HG03103 (cell line): Measurements from ENCODE around the gene GRWD1.

Source experiments
- ATAC-seq: cut with Tn5 transposase; IDR thresholded peaks from one replicate; pipeline ENCODE4 v1.9.1; 2021; ENCODE audit warnings: low read depth; ENCODE audit not compliant: unreplicated experiment

GRWD1 gene

GRCh38 chr19:48421548-48421947, 24.2 kb upstream of the GRWD1 start:
- ATAC-seq = no peak

GRCh38 chr19:48424694-48425219, 21.0 kb upstream of the GRWD1 start:
- no peak for ATAC-seq

DNA sequence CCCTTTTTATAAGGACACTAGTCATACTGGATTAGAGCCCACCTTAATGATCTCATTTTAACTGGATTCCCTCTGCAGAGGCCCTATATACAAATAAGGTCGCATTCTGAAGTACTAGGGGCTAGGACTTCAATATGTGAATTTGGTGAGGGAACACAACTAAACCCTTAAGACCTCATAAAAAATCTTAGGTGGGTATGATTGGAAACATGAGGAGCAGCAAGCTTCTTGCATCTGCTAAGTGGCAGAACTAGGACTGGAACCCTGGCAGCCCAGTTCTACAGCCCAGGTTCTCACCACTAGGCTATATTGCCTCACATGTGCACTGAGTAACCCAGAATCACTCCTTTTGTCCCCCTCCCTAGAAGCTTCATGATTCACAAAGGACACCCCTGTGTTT, 17.1 kb upstream of the GRWD1 start:
- no peak for ATAC-seq

DNA sequence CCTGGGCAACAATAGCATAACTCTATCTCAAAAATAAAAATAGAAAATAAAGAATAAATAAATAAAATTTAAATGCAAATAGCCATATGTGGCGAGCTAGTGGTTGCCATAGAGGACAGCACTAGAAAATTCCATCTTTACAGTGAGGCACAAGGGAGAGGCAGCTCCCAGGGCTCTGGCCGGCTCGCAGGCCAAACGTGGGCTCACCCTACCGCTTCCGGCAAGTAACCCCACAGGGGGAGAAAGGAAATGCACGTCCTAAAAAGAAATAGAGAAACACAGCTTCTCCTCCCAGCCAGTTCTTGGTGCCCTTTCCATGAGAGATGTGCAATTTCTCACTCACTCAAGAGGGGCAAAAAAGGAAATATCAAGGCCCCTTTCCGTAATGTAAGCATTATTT, 12.4 kb upstream of the GRWD1 start:
- ATAC-seq = no peak

GRCh38 chr19:48436586-48436985, 9.2 kb upstream of the GRWD1 start:
- no peak for ATAC-seq

- ATAC-seq = no peak
These were observed 4.3 kb upstream of the GRWD1 start for GRCh38 chr19:48441360-48442050.

DNA sequence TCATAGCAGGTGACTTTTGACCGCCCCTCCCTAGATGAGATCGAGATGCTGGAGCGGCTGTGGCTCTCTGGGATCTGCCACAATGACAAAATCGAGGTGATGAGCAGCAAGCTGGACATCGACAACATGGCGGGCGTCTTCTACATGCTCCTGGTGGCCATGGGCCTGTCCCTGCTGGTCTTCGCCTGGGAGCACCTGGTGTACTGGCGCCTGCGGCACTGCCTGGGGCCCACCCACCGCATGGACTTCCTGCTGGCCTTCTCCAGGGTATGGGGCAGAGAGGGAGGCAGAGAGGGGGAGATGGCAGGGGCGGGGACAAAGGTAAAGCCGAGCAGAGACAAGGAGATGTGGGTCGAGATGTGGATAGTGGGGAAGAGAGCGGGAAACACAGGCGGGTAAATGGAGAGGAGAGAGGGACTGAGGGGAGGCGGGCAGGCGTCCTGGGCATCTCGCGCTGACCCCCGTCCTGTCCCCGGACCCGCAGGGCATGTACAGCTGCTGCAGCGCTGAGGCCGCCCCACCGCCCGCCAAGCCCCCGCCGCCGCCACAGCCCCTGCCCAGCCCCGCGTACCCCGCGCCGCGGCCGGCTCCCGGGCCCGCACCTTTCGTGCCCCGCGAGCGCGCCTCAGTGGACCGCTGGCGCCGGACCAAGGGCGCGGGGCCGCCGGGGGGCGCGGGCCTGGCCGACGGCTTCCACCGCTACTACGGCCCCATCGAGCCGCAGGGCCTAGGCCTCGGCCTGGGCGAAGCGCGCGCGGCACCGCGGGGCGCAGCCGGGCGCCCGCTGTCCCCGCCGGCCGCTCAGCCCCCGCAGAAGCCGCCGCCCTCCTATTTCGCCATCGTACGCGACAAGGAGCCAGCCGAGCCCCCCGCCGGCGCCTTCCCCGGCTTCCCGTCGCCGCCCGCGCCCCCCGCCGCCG, 3.4 kb upstream of the GRWD1 start:
- no peak for ATAC-seq

- no peak for ATAC-seq
These were observed 2.5 kb upstream of the GRWD1 start for GRCh38 chr19:48443256-48443655.

DNA sequence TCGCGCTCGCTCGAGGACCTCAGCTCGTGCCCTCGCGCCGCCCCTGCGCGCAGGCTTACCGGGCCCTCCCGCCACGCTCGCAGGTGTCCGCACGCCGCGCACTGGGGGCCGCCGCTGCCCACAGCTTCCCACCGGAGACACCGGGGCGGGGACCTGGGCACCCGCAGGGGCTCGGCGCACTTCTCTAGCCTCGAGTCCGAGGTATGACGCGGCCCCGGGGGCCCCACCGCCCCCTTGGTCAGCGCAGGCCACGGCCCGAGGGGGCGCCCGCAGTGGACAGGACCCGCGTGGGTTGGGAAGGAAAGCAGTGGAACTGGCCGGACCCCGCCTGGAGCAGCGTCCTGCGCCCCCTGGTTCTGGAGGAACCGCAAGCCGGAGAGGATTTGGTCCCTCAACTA, 2.1 kb upstream of the GRWD1 start:
- ATAC-seq = no peak

GRCh38 chr19:48444129-48444935, 1.5 kb upstream of the GRWD1 start:
- no peak for ATAC-seq

- ATAC-seq = no peak
These were observed 915 bp upstream of the GRWD1 start for GRCh38 chr19:48444936-48445200.

DNA sequence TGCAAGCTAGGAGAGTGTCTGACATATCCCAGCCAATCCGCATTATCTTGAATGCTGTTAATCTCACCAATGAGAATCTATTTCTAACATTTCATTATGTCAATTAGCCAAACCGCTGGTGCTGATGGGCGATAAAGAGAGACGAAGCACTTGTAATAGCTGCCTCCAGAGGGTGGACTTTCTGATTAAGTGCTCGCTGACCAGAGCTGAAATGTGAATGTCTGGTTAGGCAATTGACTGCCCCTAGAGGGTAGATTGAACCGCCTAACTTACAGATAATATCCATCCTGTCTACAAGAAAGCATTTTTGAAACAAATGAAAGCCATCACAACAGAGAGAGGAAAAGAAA, 552 bp upstream of the GRWD1 start:
- ATAC-seq = no peak

GRCh38 chr19:48446579-48446978, 796 bp downstream of the GRWD1 start:
- ATAC-seq = no peak

DNA sequence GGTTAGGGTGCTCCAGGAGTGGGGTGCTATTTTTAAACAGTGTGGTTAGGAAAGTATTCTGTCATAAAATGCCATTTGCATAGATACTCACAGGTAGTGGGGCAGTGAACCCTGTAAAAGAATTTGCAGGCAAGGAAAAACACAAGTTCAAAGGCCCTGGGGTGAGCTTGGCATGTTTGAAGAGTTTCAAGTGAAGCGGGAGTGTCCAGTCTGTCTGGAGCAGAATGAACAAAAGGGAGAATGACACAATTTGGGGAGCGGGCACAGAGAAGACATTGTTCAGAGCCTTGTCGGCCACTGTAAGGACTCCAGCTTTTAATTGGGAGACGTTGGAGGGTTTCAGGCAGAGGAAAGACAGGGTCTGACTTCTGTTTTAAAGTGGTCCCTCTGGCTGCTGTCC, 2.8 kb downstream of the GRWD1 start:
- ATAC-seq = no peak

DNA sequence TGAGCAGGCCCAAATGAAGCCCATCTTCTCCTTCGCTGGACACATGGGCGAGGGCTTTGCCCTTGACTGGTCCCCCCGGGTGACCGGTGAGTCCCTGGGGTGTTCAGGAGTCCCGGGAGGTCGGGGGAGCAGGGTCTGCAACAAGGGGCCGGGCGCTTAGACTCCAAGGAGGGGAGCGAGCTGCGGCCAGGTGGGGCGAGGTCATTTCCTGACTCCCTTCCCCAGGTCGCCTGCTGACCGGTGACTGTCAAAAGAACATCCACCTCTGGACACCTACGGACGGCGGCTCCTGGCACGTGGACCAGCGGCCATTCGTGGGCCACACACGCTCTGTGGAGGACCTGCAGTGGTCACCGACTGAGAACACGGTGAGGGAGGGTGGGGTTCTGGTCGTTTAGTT, 4.7 kb downstream of the GRWD1 start:
- no peak for ATAC-seq

DNA sequence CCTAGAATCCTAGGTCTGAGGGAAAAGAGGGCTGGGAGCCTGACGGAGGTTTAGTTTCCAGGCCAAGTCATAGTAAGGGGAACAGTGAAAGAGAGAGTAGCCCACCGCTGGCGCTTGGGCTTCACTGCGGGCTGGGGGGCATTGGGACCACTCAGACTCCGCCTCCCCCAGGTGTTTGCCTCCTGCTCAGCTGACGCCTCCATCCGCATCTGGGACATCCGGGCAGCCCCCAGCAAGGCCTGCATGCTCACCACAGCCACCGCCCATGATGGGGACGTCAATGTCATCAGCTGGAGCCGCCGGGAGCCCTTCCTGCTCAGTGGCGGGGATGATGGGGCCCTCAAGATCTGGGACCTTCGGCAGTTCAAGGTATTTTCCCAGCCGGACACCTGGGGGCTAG, 5.1 kb downstream of the GRWD1 start:
- ATAC-seq = no peak

DNA sequence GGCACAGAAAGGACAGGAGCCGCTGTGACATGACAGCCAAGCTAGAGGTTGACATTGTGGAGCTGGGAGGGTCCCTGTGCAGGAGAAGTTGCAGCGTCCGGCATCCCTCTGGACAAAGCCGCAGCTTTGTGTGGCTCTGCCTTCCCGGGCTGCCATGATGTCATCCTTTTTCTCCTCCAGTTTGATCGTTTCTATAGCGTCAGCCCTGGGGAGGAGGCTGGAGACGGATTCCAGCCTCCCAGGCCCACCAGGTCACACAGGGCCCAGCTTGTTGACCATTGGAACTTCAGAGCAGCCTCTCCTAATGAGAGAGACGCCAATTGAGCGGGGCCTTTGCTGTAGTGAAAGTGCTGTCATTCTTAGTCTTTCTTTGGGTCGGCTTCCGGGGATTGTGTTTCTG, 5.8 kb downstream of the GRWD1 start:
- ATAC-seq = no peak

- no peak for ATAC-seq
These were observed 6.8 kb downstream of the GRWD1 start for GRCh38 chr19:48452289-48453190.

DNA sequence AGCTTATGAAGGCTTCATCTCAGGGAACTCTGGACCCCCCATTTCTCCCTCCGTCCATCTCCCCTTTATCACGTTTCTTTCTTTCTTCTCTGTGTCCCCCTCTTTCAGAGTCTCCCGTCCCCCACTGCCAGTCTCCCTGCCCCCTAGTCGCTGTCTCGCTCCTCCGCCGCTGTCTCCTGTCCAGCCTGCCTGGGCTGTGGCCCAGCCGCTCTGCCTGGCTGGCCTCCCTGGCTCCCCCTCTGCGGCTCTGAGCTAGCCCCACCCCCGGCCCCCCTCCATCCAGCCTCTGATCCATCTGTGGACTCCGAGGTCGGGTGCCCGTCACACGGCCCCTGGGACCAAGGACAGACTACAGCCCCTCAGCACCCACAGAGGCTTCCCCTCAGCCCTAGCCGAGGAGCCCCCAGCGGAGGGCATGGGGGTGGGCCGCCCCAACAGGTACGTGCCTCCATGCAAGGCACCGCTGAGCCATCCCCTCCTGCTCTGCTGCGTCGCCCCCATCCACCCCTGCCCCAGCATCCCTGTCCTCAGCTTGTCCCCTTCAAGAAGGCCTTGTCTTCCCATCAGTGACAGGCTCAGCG, 8.5 kb downstream of the GRWD1 start:
- ATAC-seq = no peak
